ENCODE measurements around the gene SETD1A. TPM values are rescaled to one million over a fixed set of nuclear protein-coding genes. Genes with fewer than 3 reads are reported as not detected.

Gene SETD1A
- total and polyA plus RNA-seq, 8 donors, result 4.4 to 22.2 (median 8.7) TPM

- H3K27ac ChIP-seq, result no peak overlapping the region
- WGBS, 5 donors, result 62 to 78% (median 70%) methylated on average over 2 of the region's 2 CpGs
- no peak for DNase-seq
- TF ChIP-seq POLR2A (IDR thresholded peaks at IDR 0.05), result no peak
- no peak for TF ChIP-seq EP300 (IDR thresholded peaks at IDR 0.05)
- no peak for TF ChIP-seq POLR2AphosphoS5 (IDR thresholded peaks at IDR 0.05)
- TF ChIP-seq CTCF (IDR thresholded peaks at IDR 0.05), result no peak
- intact Hi-C loops (cut with DNase I; ENCODE audit: low total_unique reads), result no loop called here
- H3K9me3 ChIP-seq, result no peaks in the 10 kb centered on the region
- peaks cover 0 to 65% (median 26%) of the 10 kb centered on the region in 3 donors for H3K27me3 ChIP-seq
- no peak overlapping the region for H3K4me3 ChIP-seq
- no peaks in the 10 kb centered on the region for H3K36me3 ChIP-seq
- H3K4me1 ChIP-seq, result no peaks in the 10 kb centered on the region
These were observed 47.1 kb downstream of the SETD1A start for GRCh38 chr16:31004658-31005057.

GRCh38 chr16:31005350-31006085, 48.0 kb downstream of the SETD1A start:
- TF ChIP-seq CTCF (IDR thresholded peaks at IDR 0.05) (no peak), POLR2AphosphoS5 (IDR thresholded peaks at IDR 0.05) (no peak), EP300 (IDR thresholded peaks at IDR 0.05) (no peak), POLR2A (IDR thresholded peaks at IDR 0.05) (no peak)
- no peak overlapping the region for H3K27ac ChIP-seq
- peaks cover 0 to 73% (median 34%) of the 10 kb centered on the region in 3 donors for H3K27me3 ChIP-seq
- no peak for DNase-seq
- no peaks in the 10 kb centered on the region for H3K36me3 ChIP-seq
- peaks cover 0 to 4% (median under 1%) of the 10 kb centered on the region in 4 donors for H3K4me1 ChIP-seq
- no peaks in the 10 kb centered on the region for H3K9me3 ChIP-seq
- intact Hi-C loops (cut with DNase I; ENCODE audit: low total_unique reads), result no loop called here
- 59 to 70% (median 66%) methylated on average over 15 to 16 of the region's 16 CpGs for WGBS, 5 donors
- no peak overlapping the region for H3K4me3 ChIP-seq

- intact Hi-C loops (cut with DNase I; ENCODE audit: low total_unique reads), result no loop called here
- Histone ChIP-seq H3K27ac (no peak overlapping the region), H3K9me3 (no peaks in the 10 kb centered on the region), H3K27me3 (peaks cover 4 to 78% (median 39%) of the 10 kb centered on the region in 3 donors), H3K4me1 (peaks cover 0 to 9% (median 6%) of the 10 kb centered on the region in 4 donors), H3K4me3 (no peak overlapping the region), H3K36me3 (no peaks in the 10 kb centered on the region)
- no peak for DNase-seq
- TF ChIP-seq POLR2A (IDR thresholded peaks at IDR 0.05) (no peak), CTCF (IDR thresholded peaks at IDR 0.05) (no peak), EP300 (IDR thresholded peaks at IDR 0.05) (no peak), POLR2AphosphoS5 (IDR thresholded peaks at IDR 0.05) (no peak)
- WGBS, 5 donors, result 29 to 51% (median 35%) methylated on average over 7 of the region's 7 CpGs
These were observed 48.5 kb downstream of the SETD1A start for GRCh38 chr16:31006086-31006385.

GRCh38 chr16:31006589-31006988, 49.0 kb downstream of the SETD1A start:
- no peak for DNase-seq
- intact Hi-C loops (cut with DNase I; ENCODE audit: low total_unique reads), result no loop called here
- no peak overlapping the region for H3K27ac ChIP-seq
- WGBS, 5 donors, result 76 to 93% (median 87%) methylated on average over 8 of the region's 8 CpGs
- no peak overlapping the region for H3K4me3 ChIP-seq
- no peaks in the 10 kb centered on the region for H3K9me3 ChIP-seq
- no peaks in the 10 kb centered on the region for H3K36me3 ChIP-seq
- no peak for TF ChIP-seq POLR2A (IDR thresholded peaks at IDR 0.05)
- no peak for TF ChIP-seq POLR2AphosphoS5 (IDR thresholded peaks at IDR 0.05)
- no peak for TF ChIP-seq CTCF (IDR thresholded peaks at IDR 0.05)
- peaks cover 4 to 79% (median 45%) of the 10 kb centered on the region in 3 donors for H3K27me3 ChIP-seq
- peaks cover 0 to 9% (median 7%) of the 10 kb centered on the region in 4 donors for H3K4me1 ChIP-seq
